Loucy (cell line): Measurements from ENCODE around the gene WDR45B.
"Not testable (repeated sequence)": the region's sequence is repeated elsewhere in the genome, so short reads cannot be mapped to it uniquely, and the experiment has no call there.

Source experiments
- H2AFZ ChIP-seq: fragments of 200-600 bp; sonication (generic); 2 replicates; pipeline ENCODE4 v1.6.0; 2016; ENCODE audit warnings: antibody characterized with exemption, mild to moderate bottlenecking, low read length, moderate library complexity
- H3F3A ChIP-seq: fragments of 200-600 bp; 2 replicates; pipeline ENCODE4 v1.6.0; 2016; ENCODE audit warnings: antibody characterized with exemption, low read depth, mild to moderate bottlenecking
- H3K27me3 ChIP-seq: fragments of 200-600 bp; sonication (generic); 2 replicates; pipeline ENCODE4 v1.6.1; 2014; ENCODE audit warnings: low read length, mild to moderate bottlenecking; ENCODE audit not compliant: insufficient read depth, poor library complexity, severe bottlenecking
- H3K36me3 ChIP-seq: fragments of 200-600 bp; sonication (generic); 2 replicates; pipeline ENCODE4 v1.6.1; 2016; ENCODE audit warnings: low read length; ENCODE audit not compliant: insufficient read depth
- H3K4me1 ChIP-seq: fragments of 200-600 bp; sonication (generic); 2 replicates; pipeline ENCODE4 v1.5.1; 2014; ENCODE audit warnings: low read length, mild to moderate bottlenecking; ENCODE audit not compliant: insufficient read depth, poor library complexity, severe bottlenecking
- H3K4me2 ChIP-seq: fragments of 200-600 bp; sonication (generic); 2 replicates; pipeline ENCODE4 v1.6.0; 2014; ENCODE audit warnings: antibody characterized with exemption, low read length, low read depth, mild to moderate bottlenecking; ENCODE audit not compliant: poor library complexity, severe bottlenecking
- H3K4me3 ChIP-seq: fragments of 200-600 bp; sonication (generic); 2 replicates; pipeline ENCODE4 v1.5.1; 2014; ENCODE audit warnings: low read length, mild to moderate bottlenecking, mixed read lengths; ENCODE audit not compliant: poor library complexity, severe bottlenecking
- H3K79me2 ChIP-seq: fragments of 200-600 bp; sonication (generic); 2 replicates; pipeline ENCODE4 v1.6.1; 2014; ENCODE audit warnings: low read length; ENCODE audit not compliant: insufficient read depth
- H3K9ac ChIP-seq: fragments of 200-600 bp; sonication (generic); 2 replicates; pipeline ENCODE4 v1.6.0; 2014; ENCODE audit warnings: mild to moderate bottlenecking, low read depth, low read length, moderate library complexity; ENCODE audit not compliant: poor library complexity, severe bottlenecking
- H3K9me2 ChIP-seq: fragments of 200-600 bp; sonication (generic); replicated peaks from 2 replicates; pipeline ENCODE4 v1.6.1; 2016; ENCODE audit warnings: low read depth, low read length, mixed read lengths
- H3K9me3 ChIP-seq: fragments of 200-600 bp; sonication (generic); 2 replicates; pipeline ENCODE4 v1.6.1; 2014; ENCODE audit warnings: mild to moderate bottlenecking, antibody characterized with exemption, low read length, low read depth; ENCODE audit not compliant: insufficient read depth
- H4K20me1 ChIP-seq: fragments of 200-600 bp; sonication (generic); 2 replicates; pipeline ENCODE4 v1.6.0; 2014; ENCODE audit warnings: antibody characterized with exemption, low read length, mild to moderate bottlenecking; ENCODE audit not compliant: insufficient read depth, poor library complexity, severe bottlenecking
- CTCF ChIP-seq: fragments of 200-600 bp; sonication (generic); conservative IDR thresholded peaks from 2 replicates; pipeline ENCODE4 v1.5.1; 2014; ENCODE audit warnings: mild to moderate bottlenecking, antibody characterized with exemption, low read length
- EZH2phosphoT487 ChIP-seq: fragments of 200-600 bp; IDR thresholded peaks from 2 replicates; pipeline ENCODE4 v1.6.1; 2018; ENCODE audit warnings: antibody characterized with exemption, mild to moderate bottlenecking, moderate library complexity, borderline replicate concordance

The WDR45B gene

GRCh38 chr17:82655523-82655922 is 7.3 kb upstream of the WDR45B start:
- no peaks in the 10 kb centered on the region for H4K20me1 ChIP-seq
- H3K9me3 ChIP-seq = no peaks in the 10 kb centered on the region
- H3F3A ChIP-seq = no peaks in the 10 kb centered on the region
- H3K79me2 ChIP-seq = no peaks in the 10 kb centered on the region
- H3K4me3 ChIP-seq = no peak overlapping the region
- H3K9ac ChIP-seq = no peak overlapping the region
- H3K9me2 ChIP-seq = no peaks in the 10 kb centered on the region
- H3K4me1 ChIP-seq = no peaks in the 10 kb centered on the region
- H3K36me3 ChIP-seq = no peaks in the 10 kb centered on the region
- no peak overlapping the region for H2AFZ ChIP-seq
- H3K4me2 ChIP-seq = no peak overlapping the region
- no peaks in the 10 kb centered on the region for H3K27me3 ChIP-seq
- no peak for TF ChIP-seq CTCF
- no peak for TF ChIP-seq EZH2phosphoT487

GRCh38 chr17:82655038-82655479 is 6.8 kb upstream of the WDR45B start:
- no peaks in the 10 kb centered on the region for H4K20me1 ChIP-seq
- TF ChIP-seq CTCF (no peak), EZH2phosphoT487 (no peak)
- H3K9me3 ChIP-seq = no peaks in the 10 kb centered on the region
- H3K79me2 ChIP-seq = no peaks in the 10 kb centered on the region
- no peak overlapping the region for H3K4me2 ChIP-seq
- no peaks in the 10 kb centered on the region for H3K27me3 ChIP-seq
- H3K4me1 ChIP-seq = no peaks in the 10 kb centered on the region
- H3K4me3 ChIP-seq = no peak overlapping the region
- no peak overlapping the region for H2AFZ ChIP-seq
- H3F3A ChIP-seq = no peaks in the 10 kb centered on the region
- no peaks in the 10 kb centered on the region for H3K9me2 ChIP-seq
- H3K36me3 ChIP-seq = no peaks in the 10 kb centered on the region
- no peak overlapping the region for H3K9ac ChIP-seq

GRCh38 chr17:82654611-82655010 is 6.4 kb upstream of the WDR45B start:
- H3K4me1 ChIP-seq, H3K4me3 ChIP-seq, H3K79me2 ChIP-seq, H4K20me1 ChIP-seq, H3K27me3 ChIP-seq, H3K36me3 ChIP-seq, H3K4me2 ChIP-seq, H2AFZ ChIP-seq, H3K9me3 ChIP-seq, H3K9me2 ChIP-seq, H3F3A ChIP-seq, H3K9ac ChIP-seq: not testable (repeated sequence)

GRCh38 chr17:82653651-82654528 is 5.6 kb upstream of the WDR45B start:
- H3K4me2 ChIP-seq = no peak overlapping the region
- no peaks in the 10 kb centered on the region for H3K36me3 ChIP-seq
- H3K9me2 ChIP-seq = no peaks in the 10 kb centered on the region
- TF ChIP-seq EZH2phosphoT487 (no peak), CTCF (no peak)
- H3K4me3 ChIP-seq = no peak overlapping the region
- no peaks in the 10 kb centered on the region for H4K20me1 ChIP-seq
- H3K79me2 ChIP-seq = no peaks in the 10 kb centered on the region
- H3F3A ChIP-seq = no peaks in the 10 kb centered on the region
- no peak overlapping the region for H3K9ac ChIP-seq
- H3K9me3 ChIP-seq = no peaks in the 10 kb centered on the region
- H2AFZ ChIP-seq = no peak overlapping the region
- no peaks in the 10 kb centered on the region for H3K27me3 ChIP-seq
- H3K4me1 ChIP-seq = peaks cover 6% of the 10 kb centered on the region
